ENCODE measurements around the gene ACTL6A.
"Not testable (repeated sequence)": the region's sequence is repeated elsewhere in the genome, so short reads cannot be mapped to it uniquely, and the experiment has no call there.

The ACTL6A gene

DNA sequence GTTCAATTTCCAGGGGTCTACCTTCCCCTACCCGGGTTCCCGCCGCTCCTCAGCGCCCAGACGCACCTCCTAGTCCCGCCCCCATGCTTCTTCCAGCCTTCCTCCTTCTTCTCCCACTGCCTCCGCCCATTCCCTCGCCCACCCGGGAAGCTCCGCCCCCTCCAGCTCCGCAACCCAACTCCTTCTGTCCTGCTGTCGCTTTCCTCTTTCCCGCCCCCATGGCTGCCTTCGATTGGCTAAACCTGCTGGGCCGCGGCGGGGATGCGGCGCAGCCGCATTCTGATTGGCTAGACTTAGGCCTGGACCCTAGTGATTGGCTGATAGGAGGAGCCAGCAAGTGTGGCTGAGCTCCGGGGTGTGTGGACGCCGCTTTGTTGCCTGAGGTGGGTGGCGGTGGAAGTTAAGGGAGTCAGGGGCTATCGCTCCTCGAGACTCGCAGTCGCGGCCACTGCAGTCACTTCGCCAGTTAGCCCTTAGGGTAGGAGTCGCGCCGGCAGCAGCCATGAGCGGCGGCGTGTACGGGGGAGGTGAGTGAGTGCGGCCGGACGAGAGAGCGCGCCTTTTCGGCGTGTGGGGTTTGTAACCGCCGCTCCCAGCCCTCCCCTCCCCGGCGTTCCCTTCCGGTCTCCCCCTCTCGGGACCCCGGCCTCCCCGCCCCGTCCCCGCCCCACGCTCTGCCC is at the start of gene ACTL6A:
Gene ACTL6A, plus strand, starts transcription at position 336 of the 680 bp plus-strand sequence. Its CDS starts 167 bp downstream, at position 503.
- DNase-seq = no peak

GRCh38 chr3:179513862-179514261 is 48.9 kb upstream of the ACTL6A start:
- no peak for DNase-seq

GRCh38 chr3:179516461-179517251 is 46.1 kb upstream of the ACTL6A start:
- not testable (repeated sequence) for DNase-seq

- no peak for DNase-seq
These were observed 36.2 kb upstream of the ACTL6A start for GRCh38 chr3:179526482-179526881.

GRCh38 chr3:179526989-179527391 is 35.7 kb upstream of the ACTL6A start:
- no peak for DNase-seq

- DNase-seq = no peak
These were observed 34.0 kb upstream of the ACTL6A start for GRCh38 chr3:179528772-179529171.

- no peak for DNase-seq
These were observed 31.1 kb upstream of the ACTL6A start for GRCh38 chr3:179531576-179531975.

DNA sequence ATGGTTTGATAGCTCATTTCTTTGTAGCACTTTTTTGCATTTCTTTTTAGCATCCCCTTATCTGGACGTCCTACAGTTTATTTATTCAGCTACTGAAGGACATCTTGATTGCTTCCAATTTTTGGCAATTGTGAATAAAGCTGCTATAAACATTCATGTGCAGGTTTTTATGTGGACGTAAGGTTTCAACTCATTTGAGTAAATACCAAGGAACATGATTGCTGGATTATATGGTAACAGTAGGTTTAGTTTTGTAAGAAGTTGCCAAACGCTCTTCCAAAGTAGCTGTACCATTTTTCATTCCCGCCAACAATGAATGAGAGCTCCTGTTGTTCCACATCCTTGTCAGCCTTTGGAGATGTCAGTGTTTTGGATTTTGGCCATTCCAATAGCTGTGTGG is 29.5 kb upstream of the ACTL6A start:
- DNase-seq = no peak

DNA sequence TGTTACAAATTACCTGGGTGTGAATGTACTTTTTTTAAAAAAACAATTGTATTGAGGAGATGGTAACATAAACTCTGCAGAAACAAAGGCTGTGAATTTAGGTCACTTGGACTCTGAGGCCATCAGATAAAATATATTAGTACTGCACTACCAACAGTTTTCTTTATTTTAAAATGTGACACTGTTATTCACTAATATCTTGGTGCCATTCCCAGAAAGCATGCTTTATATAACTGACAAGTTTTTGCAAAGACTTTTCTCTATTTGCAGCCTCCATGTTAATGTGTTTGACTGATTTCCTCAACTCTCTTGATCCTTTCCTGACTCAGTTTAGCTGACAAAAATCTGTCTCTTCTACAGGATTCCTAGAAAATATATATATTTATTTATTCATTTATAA is 26.5 kb upstream of the ACTL6A start:
- DNase-seq = no peak

- no peak for DNase-seq
These were observed 21.6 kb upstream of the ACTL6A start for GRCh38 chr3:179541094-179541493.

DNA sequence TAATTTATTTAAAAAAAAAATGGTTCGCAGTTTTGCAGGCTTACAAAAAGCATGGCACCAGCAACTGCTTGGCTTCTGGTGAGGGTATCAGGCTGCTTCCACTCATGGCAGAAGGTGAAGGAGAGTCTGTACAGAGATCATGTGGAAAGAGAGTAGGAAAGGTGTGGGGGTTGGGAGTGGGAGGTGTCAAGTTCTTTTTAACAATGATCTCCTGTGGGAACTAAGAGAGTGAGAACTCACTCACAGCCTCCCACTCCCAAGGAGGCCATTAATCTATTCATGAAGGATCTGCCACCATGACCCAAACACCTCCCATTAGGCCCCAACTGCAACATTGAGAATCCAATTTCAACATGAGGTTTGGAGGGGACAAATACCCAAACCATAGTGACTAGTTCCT is 21.1 kb upstream of the ACTL6A start:
- DNase-seq = no peak

- no peak for DNase-seq
These were observed 20.4 kb upstream of the ACTL6A start for GRCh38 chr3:179542375-179542774.

GRCh38 chr3:179544981-179545645 is 17.6 kb upstream of the ACTL6A start:
- no peak for DNase-seq

GRCh38 chr3:179546814-179547241 is 15.9 kb upstream of the ACTL6A start:
- no peak for DNase-seq

GRCh38 chr3:179551349-179552105 is 11.2 kb upstream of the ACTL6A start:
- no peak for DNase-seq

- DNase-seq = no peak
These were observed 3.9 kb upstream of the ACTL6A start for GRCh38 chr3:179558742-179559364.

GRCh38 chr3:179560791-179561190 is 1.9 kb upstream of the ACTL6A start:
- no peak for DNase-seq

DNA sequence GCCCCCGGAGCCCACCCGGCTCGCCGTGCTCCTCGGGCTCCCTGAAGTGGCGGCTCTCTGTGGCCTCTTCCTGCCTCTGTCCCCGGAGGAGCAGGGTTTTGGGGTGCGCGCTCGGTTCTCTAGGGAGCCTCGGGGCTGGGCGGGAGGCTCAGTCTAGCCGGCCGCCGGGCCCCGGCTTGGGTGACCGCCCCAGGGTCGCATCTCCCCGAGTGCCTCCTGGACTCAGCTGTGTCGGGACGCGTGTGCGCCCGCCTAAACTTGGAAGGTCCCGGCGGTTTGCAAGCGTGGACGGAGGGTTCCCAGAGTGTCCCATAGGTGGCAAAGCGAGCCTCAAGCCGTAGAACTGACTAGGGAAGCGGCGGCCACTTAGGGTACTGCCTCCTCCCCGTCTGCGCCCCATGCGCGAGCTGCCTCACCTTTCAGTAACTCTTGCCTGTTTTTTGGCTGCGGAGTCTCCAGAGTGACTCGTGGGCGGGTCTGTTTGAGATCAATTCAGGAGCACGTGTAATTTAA is 601 bp downstream of the ACTL6A start:
- DNase-seq = no peak

- DNase-seq = no peak
These were observed 2.8 kb downstream of the ACTL6A start for GRCh38 chr3:179565496-179565895.

GRCh38 chr3:179580992-179581391 is 18.3 kb downstream of the ACTL6A start:
- DNase-seq = no peak

DNA sequence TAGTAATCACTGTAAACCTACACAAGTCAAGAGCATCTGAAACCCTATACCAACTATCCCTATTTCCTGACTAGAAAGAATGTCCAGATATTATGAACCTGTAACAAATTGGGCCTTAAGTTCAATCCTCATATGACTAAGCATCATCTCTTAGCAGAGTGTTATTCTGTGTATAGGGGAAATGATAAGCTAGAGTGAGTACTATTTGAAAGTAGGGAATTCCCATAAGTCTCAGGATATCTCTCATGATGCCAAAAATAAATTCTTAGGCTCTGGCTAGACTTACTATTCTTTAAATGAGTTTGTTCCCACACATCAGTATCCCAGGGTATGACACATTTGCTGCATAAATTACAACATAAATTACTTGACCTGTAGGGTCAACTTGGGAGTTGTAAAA is 26.4 kb downstream of the ACTL6A start:
- DNase-seq = no peak

GRCh38 chr3:179590669-179591068 is 27.9 kb downstream of the ACTL6A start:
- no peak for DNase-seq

All from cortex of kidney (tissue), 1 donor.